GM06990 (cell line): ENCODE results near the gene TRH.

Experiments
- DNase-seq: peaks from one replicate; pipeline ENCODE4 v3.0.0-alpha.2; 2011; ENCODE audit not compliant: insufficient read length; ENCODE audit errors: extremely low read depth
- H3K27me3 ChIP-seq: replicated peaks from 2 replicates; pipeline ENCODE4 v1.6.0; 2011; ENCODE audit warnings: low read length; ENCODE audit not compliant: control insufficient read depth, insufficient read depth
- H3K36me3 ChIP-seq: 2 replicates; pipeline ENCODE4 v1.5.1; 2011; ENCODE audit warnings: low read length; ENCODE audit not compliant: control insufficient read depth, insufficient read depth
- H3K4me3 ChIP-seq: replicated peaks from 2 replicates; pipeline ENCODE4 v1.5.1; 2011; ENCODE audit warnings: low read depth, mild to moderate bottlenecking, control low read depth, low read length
- CTCF ChIP-seq: IDR thresholded peaks from 2 replicates; pipeline ENCODE4 v1.5.1; 2011; ENCODE audit warnings: low read length, control low read depth, mild to moderate bottlenecking, inconsistent platforms; ENCODE audit not compliant: insufficient read depth, poor library complexity, severe bottlenecking

Gene TRH

GRCh38 chr3:129974564-129974832, at the start of gene TRH:
TRH (plus strand) TSS chr3:129974720; CDS start chr3:129975817, 1,097 bp downstream.
- H3K4me3 ChIP-seq, result no peak within 1 kb of the TSS
- DNase-seq, result no peak
- H3K36me3 ChIP-seq, result no peaks in the 10 kb centered on the region
- TF ChIP-seq CTCF, result no peak
- H3K27me3 ChIP-seq, result peaks cover 4% of the 10 kb centered on the region

- DNase-seq, result no peak
Observed at GRCh38 chr3:129927072-129927471, 47.4 kb upstream of the TRH start.

GRCh38 chr3:129929383-129929782, 45.1 kb upstream of the TRH start:
- H3K27me3 ChIP-seq, result no peaks in the 10 kb centered on the region
- H3K4me3 ChIP-seq, result no peak overlapping the region
- no peaks in the 10 kb centered on the region for H3K36me3 ChIP-seq
- no peak for TF ChIP-seq CTCF
- DNase-seq, result no peak

More at GRCh38 chr3:129927072-129927471, 47.4 kb upstream of the TRH start:
- no peak for TF ChIP-seq CTCF
- H3K36me3 ChIP-seq, result no peaks in the 10 kb centered on the region
- H3K27me3 ChIP-seq, result no peaks in the 10 kb centered on the region
- no peak overlapping the region for H3K4me3 ChIP-seq

- TF ChIP-seq CTCF, result no peak
- DNase-seq, result no peak
- H3K4me3 ChIP-seq, result no peak overlapping the region
- H3K27me3 ChIP-seq, result no peaks in the 10 kb centered on the region
- H3K36me3 ChIP-seq, result no peaks in the 10 kb centered on the region
Observed at GRCh38 chr3:129933471-129933870, 41.0 kb upstream of the TRH start.

GRCh38 chr3:129934234-129935123, 40.0 kb upstream of the TRH start:
- no peaks in the 10 kb centered on the region for H3K27me3 ChIP-seq
- peak; percentile 79 for TF ChIP-seq CTCF
- H3K36me3 ChIP-seq, result no peaks in the 10 kb centered on the region
- no peak for DNase-seq
- H3K4me3 ChIP-seq, result no peak overlapping the region
